Stimulated activated naive CD4-positive, alpha-beta T cell treated with Interleukin-2 at 50 U/mL for 16 hours (primary cell): Measurements from ENCODE around the gene ASZ1.

Experiments used
- DNase-seq: peaks from one replicate; lab custom pipeline; 2025; lab: John Stamatoyannopoulos, UW

Gene ASZ1

GRCh38 chr7:117346161-117346560 is 81.1 kb downstream of the ASZ1 start:
- no peak for DNase-seq

GRCh38 chr7:117338020-117338419 is 89.3 kb downstream of the ASZ1 start:
- no peak for DNase-seq

- no peak for DNase-seq
Observed at GRCh38 chr7:117333168-117333567, 94.1 kb downstream of the ASZ1 start.

- no peak for DNase-seq
Observed at GRCh38 chr7:117332031-117332430, 95.3 kb downstream of the ASZ1 start.

GRCh38 chr7:117325836-117326235 is 101.5 kb downstream of the ASZ1 start:
- no peak for DNase-seq

GRCh38 chr7:117324960-117325359 is 102.3 kb downstream of the ASZ1 start:
- no peak for DNase-seq

- DNase-seq = no peak
Observed at GRCh38 chr7:117323851-117324711, 103.2 kb downstream of the ASZ1 start.

GRCh38 chr7:117323305-117323850 is 103.9 kb downstream of the ASZ1 start:
- DNase-seq = no peak

- DNase-seq = no peak
Observed at GRCh38 chr7:117322741-117323304, 104.5 kb downstream of the ASZ1 start, which contains the start of gene WNT2. Gene WNT2, minus strand, starts transcription at chr7:117323058. Its CDS starts 69 bp downstream, at chr7:117322989.

GRCh38 chr7:117320523-117320922 is 106.8 kb downstream of the ASZ1 start:
- no peak for DNase-seq

GRCh38 chr7:117319181-117319580 is 108.1 kb downstream of the ASZ1 start:
- DNase-seq = no peak

GRCh38 chr7:117313582-117313981 is 113.7 kb downstream of the ASZ1 start:
- no peak for DNase-seq
